GM12878 (cell line): ENCODE measurements around the gene SPTBN1. TPM values are rescaled to one million over a fixed set of nuclear protein-coding genes. Genes with fewer than 3 reads are reported as not detected.

Experiments
- CREM ChIP-seq: IDR thresholded peaks from 2 replicates; pipeline ENCODE4 v1.6.1; 2014; ENCODE audit warnings: antibody characterized with exemption, low read depth
- ETV6 ChIP-seq, 2 experiments: fragments of 450-650 bp in 1 of 2; IDR thresholded peaks in 1 of 2; conservative IDR thresholded peaks in 1 of 2; 2 replicates each; pipeline ENCODE4 v1.6.1; 2014; ENCODE audit warnings: antibody characterized with exemption in 1 of 2, borderline replicate concordance in 1 of 2, low read depth in 1 of 2, mild to moderate bottlenecking in 1 of 2, moderate library complexity in 1 of 2
- IKZF1 ChIP-seq: fragments of 450-650 bp; conservative IDR thresholded peaks from 2 replicates; pipeline ENCODE4 v1.6.1; 2017; ENCODE audit warnings: antibody characterized with exemption, mild to moderate bottlenecking
- IKZF2 ChIP-seq, 2 experiments: fragments of 450-650 bp; IDR thresholded peaks; 2 replicates each; pipeline ENCODE4 v1.6.1; 2017; ENCODE audit warnings: mild to moderate bottlenecking in 2 of 2, moderate library complexity in 2 of 2
- MXI1 ChIP-seq: fragments of 150-350 bp; IDR thresholded peaks from 2 replicates; pipeline ENCODE4 v1.6.1; 2011; ENCODE audit warnings: low read depth, mild to moderate bottlenecking, inconsistent platforms, low read length, improper control_type of control experiment
- NR2F1 ChIP-seq: fragments of 450-650 bp; conservative IDR thresholded peaks from 2 replicates; pipeline ENCODE4 v1.6.1; 2017; ENCODE audit warnings: mild to moderate bottlenecking
- STAT3 ChIP-seq: IDR thresholded peaks from 2 replicates; pipeline ENCODE4 v1.6.1; 2011; ENCODE audit warnings: low read depth, low read length, improper control_type of control experiment
- SUZ12 ChIP-seq: fragments of 200-600 bp; sonication (generic); IDR thresholded peaks from one replicate; pipeline ENCODE4 v1.6.1; 2018; ENCODE audit warnings: antibody characterized with exemption, mild to moderate bottlenecking; ENCODE audit not compliant: unreplicated experiment
- TARDBP ChIP-seq: IDR thresholded peaks from 2 replicates; pipeline ENCODE4 v1.6.1; 2016; ENCODE audit warnings: borderline replicate concordance
- polyA plus RNA-seq, 11 experiments: library from polyadenylated mRNA; depleted of rRNA in 4 of 11; unstranded in 6 of 11; stranded (reverse) in 5 of 11; fragments of >200 nt; fragmentation: Nextera tagmentation in 4 of 11; fragmentation: Illumina TruSeq in 1 of 11; extraction: Ambion mirVana in 4 of 11; extraction: Trizol in 1 of 11; gene quantifications; 1 replicate in 1 of 11; 2 replicates in 10 of 11; pipeline versions ENCODE4 v1.2.1 to v1.2.3, GENCODE V29; 2011 to 2016; ENCODE audit warnings: inconsistent platforms in 2 of 11, missing spikeins in 2 of 11, low read depth in 1 of 11
- total RNA-seq, 4 experiments: library from RNA; depleted of rRNA in 3 of 4; stranded (reverse); fragments of >200 nt in 3 of 4; fragmentation: Illumina TruSeq in 1 of 4; extraction: Trizol in 1 of 4; gene quantifications; 2 replicates each; pipeline versions ENCODE4 v1.2.1 to v1.2.3, GENCODE V29; 2013 to 2021
- TF ChIP-seq, protein P1 (sequence below): IDR thresholded peaks from 2 replicates; pipeline ENCODE4 v1.6.1; 2012; ENCODE audit warnings: improper control_type of control experiment, low read depth, low read length; ENCODE audit not compliant: insufficient replicate concordance
- TF ChIP-seq, protein P2 (sequence below): IDR thresholded peaks from 2 replicates; pipeline ENCODE4 v1.6.1; 2012; ENCODE audit warnings: mild to moderate bottlenecking, low read depth, low read length
- TF ChIP-seq, protein P3 (sequence below): IDR thresholded peaks from 2 replicates; pipeline ENCODE4 v1.6.1; 2012; ENCODE audit warnings: low read depth, low read length, improper control_type of control experiment

Gene SPTBN1
- total and polyA plus RNA-seq, 10 of the 15 experiments (the other 5 are each of a cell fraction or from before 2014, with no cell fraction given): 20.6 to 154 (median 76.7) TPM

GRCh38 chr2:54522624-54523281 is 66.6 kb downstream of the SPTBN1 start (continued):
- TF ChIP-seq, protein P1, sequence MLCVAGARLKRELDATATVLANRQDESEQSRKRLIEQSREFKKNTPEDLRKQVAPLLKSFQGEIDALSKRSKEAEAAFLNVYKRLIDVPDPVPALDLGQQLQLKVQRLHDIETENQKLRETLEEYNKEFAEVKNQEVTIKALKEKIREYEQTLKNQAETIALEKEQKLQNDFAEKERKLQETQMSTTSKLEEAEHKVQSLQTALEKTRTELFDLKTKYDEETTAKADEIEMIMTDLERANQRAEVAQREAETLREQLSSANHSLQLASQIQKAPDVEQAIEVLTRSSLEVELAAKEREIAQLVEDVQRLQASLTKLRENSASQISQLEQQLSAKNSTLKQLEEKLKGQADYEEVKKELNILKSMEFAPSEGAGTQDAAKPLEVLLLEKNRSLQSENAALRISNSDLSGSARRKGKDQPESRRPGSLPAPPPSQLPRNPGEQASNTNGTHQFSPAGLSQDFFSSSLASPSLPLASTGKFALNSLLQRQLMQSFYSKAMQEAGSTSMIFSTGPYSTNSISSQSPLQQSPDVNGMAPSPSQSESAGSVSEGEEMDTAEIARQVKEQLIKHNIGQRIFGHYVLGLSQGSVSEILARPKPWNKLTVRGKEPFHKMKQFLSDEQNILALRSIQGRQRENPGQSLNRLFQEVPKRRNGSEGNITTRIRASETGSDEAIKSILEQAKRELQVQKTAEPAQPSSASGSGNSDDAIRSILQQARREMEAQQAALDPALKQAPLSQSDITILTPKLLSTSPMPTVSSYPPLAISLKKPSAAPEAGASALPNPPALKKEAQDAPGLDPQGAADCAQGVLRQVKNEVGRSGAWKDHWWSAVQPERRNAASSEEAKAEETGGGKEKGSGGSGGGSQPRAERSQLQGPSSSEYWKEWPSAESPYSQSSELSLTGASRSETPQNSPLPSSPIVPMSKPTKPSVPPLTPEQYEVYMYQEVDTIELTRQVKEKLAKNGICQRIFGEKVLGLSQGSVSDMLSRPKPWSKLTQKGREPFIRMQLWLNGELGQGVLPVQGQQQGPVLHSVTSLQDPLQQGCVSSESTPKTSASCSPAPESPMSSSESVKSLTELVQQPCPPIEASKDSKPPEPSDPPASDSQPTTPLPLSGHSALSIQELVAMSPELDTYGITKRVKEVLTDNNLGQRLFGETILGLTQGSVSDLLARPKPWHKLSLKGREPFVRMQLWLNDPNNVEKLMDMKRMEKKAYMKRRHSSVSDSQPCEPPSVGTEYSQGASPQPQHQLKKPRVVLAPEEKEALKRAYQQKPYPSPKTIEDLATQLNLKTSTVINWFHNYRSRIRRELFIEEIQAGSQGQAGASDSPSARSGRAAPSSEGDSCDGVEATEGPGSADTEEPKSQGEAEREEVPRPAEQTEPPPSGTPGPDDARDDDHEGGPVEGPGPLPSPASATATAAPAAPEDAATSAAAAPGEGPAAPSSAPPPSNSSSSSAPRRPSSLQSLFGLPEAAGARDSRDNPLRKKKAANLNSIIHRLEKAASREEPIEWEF: no peak
- TF ChIP-seq MXI1: no peak
- no peak for TF ChIP-seq STAT3
- TF ChIP-seq ETV6 (conservative IDR thresholded peaks at IDR 0.05 in 1 of 2, IDR thresholded peaks at IDR 0.05 in 1 of 2; ENCODE audit: borderline replicate concordance in 1 of 2, low read depth in 1 of 2): no peak
- TF ChIP-seq NR2F1: no peak
- TF ChIP-seq, protein P2, sequence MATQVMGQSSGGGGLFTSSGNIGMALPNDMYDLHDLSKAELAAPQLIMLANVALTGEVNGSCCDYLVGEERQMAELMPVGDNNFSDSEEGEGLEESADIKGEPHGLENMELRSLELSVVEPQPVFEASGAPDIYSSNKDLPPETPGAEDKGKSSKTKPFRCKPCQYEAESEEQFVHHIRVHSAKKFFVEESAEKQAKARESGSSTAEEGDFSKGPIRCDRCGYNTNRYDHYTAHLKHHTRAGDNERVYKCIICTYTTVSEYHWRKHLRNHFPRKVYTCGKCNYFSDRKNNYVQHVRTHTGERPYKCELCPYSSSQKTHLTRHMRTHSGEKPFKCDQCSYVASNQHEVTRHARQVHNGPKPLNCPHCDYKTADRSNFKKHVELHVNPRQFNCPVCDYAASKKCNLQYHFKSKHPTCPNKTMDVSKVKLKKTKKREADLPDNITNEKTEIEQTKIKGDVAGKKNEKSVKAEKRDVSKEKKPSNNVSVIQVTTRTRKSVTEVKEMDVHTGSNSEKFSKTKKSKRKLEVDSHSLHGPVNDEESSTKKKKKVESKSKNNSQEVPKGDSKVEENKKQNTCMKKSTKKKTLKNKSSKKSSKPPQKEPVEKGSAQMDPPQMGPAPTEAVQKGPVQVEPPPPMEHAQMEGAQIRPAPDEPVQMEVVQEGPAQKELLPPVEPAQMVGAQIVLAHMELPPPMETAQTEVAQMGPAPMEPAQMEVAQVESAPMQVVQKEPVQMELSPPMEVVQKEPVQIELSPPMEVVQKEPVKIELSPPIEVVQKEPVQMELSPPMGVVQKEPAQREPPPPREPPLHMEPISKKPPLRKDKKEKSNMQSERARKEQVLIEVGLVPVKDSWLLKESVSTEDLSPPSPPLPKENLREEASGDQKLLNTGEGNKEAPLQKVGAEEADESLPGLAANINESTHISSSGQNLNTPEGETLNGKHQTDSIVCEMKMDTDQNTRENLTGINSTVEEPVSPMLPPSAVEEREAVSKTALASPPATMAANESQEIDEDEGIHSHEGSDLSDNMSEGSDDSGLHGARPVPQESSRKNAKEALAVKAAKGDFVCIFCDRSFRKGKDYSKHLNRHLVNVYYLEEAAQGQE: no peak
- TF ChIP-seq CREM: no peak
- no peak for TF ChIP-seq SUZ12
- TF ChIP-seq, protein P3, sequence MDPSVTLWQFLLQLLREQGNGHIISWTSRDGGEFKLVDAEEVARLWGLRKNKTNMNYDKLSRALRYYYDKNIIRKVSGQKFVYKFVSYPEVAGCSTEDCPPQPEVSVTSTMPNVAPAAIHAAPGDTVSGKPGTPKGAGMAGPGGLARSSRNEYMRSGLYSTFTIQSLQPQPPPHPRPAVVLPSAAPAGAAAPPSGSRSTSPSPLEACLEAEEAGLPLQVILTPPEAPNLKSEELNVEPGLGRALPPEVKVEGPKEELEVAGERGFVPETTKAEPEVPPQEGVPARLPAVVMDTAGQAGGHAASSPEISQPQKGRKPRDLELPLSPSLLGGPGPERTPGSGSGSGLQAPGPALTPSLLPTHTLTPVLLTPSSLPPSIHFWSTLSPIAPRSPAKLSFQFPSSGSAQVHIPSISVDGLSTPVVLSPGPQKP: no peak
- TF ChIP-seq IKZF2 (IDR thresholded peaks at IDR 0.05): no peak
- TF ChIP-seq TARDBP: no peak
- no peak for TF ChIP-seq IKZF1
